GM18867 (cell line): ENCODE data around the gene CUBN.

Source experiments
- ATAC-seq: cut with Tn5 transposase; IDR thresholded peaks from one replicate; pipeline ENCODE4 v1.9.1; 2021; ENCODE audit warnings: mild to moderate bottlenecking, moderate library complexity; ENCODE audit not compliant: unreplicated experiment

Gene CUBN

GRCh38 chr10:16954280-16955030, 175.2 kb downstream of the CUBN start:
- ATAC-seq: no peak

DNA sequence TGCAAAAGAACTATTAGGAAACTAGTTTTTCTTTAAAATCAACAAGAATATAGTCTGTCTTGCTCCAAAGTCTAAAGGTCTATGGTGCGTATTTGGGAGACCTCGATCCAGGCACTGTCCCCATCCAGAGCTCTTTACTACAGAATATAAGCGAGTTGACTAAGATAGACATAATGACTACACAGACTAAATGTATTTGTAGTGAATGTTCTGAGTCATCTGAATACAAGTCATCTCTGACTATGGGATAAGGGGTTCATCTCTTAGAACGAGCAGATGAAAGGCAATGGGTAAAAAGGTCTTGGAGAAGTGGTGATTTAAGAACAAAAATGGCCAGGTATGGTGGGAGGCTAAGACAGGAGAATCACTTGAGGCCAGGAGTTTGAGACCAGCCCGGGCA, 176.3 kb downstream of the CUBN start:
- no peak for ATAC-seq

- ATAC-seq: no peak
These were observed 177.0 kb downstream of the CUBN start for GRCh38 chr10:16952610-16953009.

DNA sequence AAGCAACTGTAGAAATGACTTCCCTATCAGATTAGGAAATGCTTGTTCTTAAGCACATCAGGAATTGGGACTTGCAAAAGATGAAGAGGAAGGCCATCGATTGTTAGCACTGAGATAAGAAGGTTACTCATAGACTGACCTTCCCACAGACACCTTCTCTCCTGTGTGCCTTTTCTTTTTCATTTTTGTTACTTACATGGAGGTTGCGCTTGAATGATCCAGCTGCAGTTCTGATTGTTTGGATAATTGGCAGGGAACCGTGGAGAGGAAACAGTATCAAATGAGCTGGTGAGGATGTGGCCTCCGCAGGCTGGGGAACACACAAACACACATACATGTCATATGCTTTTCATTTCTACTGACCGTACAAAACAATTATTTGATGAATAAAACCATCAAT, 177.5 kb downstream of the CUBN start:
- no peak for ATAC-seq

DNA sequence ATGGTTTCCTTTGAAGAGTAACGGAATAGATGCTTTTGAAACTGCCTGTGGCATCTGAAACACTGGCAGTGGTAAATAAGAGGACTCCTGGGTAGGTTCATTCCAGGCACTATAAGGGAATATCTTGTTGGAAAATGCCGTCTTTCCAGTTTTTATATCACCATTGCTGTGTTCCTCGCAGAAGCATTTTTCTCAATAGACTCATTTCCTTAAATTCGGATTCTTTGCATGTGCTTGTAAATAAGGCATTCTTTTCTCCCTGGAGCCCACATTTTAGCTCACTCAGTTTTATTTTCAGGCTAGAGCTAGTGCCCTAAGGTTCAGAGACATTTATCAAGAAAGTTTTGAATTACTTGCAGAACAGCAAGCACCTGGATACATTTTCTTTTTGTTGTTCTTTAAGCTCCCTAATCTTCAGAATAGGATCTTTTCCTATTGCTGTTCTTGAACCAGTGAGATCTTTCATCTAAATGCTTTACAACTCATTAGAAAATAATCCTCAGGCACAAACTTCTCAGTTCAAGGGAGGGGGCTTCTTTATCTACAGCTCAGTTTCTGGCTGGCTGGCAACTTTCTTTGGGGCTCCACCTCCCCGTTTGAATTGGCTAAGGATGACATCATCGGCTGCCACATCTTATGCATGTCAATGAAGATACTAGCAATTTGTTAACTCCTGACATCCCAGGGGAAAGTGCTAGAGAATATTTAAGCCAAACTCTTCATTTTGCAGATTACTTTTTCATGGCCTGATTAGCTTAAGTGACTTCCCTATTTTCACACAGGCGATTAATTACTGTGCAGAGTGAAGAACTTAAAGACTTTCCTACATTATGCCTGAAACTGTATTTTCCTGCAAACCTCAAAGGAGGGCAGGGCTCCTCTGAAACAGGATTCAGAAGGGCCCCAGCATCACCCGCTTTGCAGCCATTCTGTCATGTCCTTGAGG, 178.7 kb downstream of the CUBN start:
- no peak for ATAC-seq

DNA sequence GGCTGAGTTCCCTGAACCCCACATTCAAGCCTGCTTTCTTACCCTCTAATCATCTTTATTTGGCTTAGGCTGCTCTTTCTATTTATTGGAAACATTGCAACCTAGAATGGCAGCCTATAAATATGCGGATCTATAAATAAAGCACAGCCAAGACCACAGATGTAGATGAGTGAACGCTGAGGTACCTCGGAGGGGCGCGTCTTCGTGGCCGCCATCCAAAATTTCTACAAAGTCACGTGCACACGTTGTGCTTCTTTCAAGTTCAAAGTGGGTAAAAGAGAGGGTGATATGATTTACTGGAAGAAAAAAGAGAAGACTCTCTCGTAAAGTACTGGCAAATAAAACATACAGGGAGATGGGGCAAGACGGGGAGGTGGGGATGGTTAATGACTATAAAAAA, 179.8 kb downstream of the CUBN start:
- no peak for ATAC-seq

DNA sequence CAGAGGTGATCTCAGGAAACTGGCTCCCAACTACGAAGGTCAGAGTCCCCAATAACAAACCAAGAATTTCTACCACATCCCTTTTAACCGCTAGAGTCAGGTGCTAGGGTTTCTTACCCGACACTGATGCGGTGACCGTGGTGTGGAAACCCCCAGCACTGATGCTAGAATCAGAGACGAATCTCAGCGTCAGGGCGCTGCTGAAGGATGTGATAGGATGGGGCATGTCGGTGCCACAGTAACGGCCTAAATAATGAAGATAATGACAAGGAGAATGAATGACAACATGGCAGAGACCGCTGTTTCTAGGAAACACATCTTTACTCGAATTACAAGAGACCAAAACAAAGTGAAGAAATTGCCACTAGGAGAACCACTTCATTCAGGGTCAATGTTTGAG, 181.2 kb downstream of the CUBN start:
- ATAC-seq: no peak

GRCh38 chr10:16947069-16947468, 182.5 kb downstream of the CUBN start:
- no peak for ATAC-seq

DNA sequence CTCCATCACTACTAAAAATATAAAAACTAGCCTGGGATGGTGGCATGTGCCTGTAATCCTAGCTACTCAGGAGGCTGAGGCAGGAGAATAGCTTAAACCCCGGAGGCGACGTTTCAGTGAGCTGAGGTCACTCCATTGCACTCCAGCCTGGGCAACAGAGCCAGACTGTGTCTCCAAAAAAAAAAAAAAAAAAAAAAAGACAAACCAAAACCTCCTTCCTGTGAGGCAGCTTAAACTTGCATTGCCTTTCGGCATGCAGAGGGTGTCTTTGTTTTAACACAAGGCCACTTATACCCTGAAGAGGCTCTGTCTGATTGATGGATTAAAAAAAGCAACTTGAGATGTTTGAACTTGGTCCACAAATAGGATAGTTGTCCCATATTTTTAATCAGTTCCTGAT, 184.0 kb downstream of the CUBN start:
- ATAC-seq: no peak

GRCh38 chr10:16944986-16945385, 184.6 kb downstream of the CUBN start:
- no peak for ATAC-seq

DNA sequence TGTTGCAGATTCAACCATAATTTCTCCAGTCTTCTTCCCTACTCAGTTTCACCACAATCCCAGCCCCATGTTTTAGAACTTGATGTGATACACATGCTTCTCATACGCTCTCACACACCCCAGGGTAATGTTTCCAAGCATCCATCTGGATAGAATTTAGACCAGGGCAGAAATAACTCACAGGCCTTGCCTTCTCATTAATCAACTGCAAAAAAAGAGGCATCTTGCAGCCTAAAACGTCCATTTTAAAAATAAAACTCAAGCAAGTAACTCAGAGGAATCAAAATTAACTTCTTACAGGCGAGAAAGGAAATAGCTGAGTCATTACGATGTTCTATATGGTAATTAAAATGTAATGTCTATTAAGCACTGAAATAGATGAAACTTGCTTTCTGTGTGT, 185.2 kb downstream of the CUBN start:
- no peak for ATAC-seq

DNA sequence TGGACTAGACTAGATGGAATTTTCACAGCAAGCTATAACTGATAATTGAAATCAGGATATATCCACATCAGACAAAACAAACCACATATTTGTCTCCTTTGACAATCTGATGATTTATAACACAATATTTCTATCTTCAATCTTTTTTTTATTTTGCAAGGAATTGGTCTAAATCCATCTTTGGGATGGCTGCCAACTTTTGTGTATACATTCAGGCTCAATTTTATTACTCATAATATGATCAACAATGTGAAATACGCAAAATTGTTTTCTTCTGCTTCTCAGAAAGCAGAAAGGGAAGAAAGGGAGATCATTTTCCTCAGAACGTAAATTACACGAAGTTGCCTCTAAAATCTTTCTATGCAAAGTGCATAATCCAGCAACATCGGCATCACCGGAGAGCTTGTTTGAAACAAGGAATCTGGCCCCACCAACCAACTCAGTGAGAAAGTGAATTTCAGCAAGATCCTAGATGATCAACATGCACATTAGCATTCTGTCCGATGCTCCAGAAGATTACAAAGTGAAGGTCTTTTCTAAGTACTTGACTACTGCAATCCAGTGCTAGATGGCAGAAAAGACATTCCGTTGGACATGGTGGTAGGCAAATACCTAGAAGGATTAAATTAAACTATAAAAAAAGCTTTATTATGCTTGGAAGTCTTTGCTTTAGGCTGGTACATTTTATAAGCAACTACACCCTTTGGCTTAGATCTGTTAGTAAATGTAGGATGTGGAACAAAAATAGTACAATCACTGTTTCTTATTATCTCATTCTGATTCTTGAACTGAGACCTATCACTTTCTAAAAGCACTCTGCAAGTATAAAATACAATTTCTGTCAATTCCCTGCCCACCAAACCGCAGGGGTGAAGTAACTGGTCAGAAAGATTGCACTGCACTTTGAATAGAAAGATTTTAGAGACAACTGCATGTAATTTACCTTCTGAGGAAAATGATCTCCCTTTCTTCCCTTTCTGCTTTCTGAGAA, 186.0 kb downstream of the CUBN start:
- no peak for ATAC-seq

- ATAC-seq: no peak
These were observed 187.1 kb downstream of the CUBN start for GRCh38 chr10:16942381-16943078.

DNA sequence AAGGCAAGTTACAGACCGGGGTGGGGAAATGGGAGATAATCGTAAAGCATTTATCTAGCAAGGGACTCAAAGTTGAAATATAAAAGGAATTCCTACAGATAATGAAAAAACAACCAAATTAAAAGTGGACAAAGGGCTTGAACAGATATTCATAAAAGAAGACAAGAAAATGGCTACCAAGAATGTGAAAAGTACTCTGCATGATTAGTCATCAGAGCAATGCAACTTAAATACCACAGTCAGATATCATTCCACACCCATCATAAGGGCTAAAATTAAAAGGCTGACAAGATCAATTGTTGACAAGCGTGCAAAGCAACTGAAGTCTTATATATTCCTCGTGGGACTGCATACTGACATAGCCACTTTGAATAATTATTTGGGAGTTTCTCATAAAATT, 187.7 kb downstream of the CUBN start:
- no peak for ATAC-seq

- ATAC-seq: no peak
These were observed 188.5 kb downstream of the CUBN start for GRCh38 chr10:16941067-16941466.

- no peak for ATAC-seq
These were observed 190.7 kb downstream of the CUBN start for GRCh38 chr10:16938952-16939351.

GRCh38 chr10:16934461-16934860, 195.2 kb downstream of the CUBN start:
- no peak for ATAC-seq

GRCh38 chr10:16933783-16934182, 195.8 kb downstream of the CUBN start:
- no peak for ATAC-seq

DNA sequence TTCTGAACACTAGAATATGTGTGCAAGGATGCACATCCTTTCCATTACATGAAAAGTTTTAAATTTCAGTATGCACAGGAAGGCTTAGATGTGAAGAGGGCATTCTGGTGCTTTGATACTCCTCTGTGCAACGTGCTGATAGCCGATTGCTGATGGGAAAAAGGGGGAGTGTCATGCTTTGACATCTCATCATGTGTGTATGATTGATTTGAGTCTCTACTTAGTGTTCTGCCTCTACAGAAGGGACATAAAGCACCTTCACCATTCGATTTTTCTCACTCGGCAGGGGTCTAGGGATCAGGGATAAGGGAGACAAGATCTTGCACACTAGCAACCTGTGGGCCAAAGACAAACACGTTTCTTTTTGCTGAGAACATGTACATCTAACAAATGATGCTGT, 197.7 kb downstream of the CUBN start:
- ATAC-seq: no peak

DNA sequence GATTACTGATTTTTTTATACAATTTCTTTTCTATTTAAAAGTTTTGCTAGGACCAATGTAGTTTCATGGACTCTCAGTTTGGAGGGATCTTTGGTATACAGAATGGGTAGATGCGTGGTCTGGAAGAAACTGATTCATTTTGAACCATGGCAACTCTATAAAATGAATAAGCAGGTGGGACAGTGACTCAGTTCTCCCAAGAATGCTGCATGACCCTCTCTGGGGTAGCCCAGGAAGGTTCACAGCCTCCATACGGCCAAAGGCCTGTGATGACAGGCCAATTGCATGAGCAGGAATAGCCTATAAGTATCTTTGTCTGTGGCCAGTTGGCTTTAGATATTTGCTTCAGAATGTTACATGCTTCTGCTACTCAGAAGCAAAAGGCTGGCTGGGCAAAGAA, 199.1 kb downstream of the CUBN start:
- no peak for ATAC-seq
